H1 (cell line): ENCODE measurements around the gene SLC6A2. TPM values are rescaled to one million over a fixed set of nuclear protein-coding genes. Genes with fewer than 3 reads are reported as not detected.

Experiments
- CTCF ChIA-PET: fragments of 300-600 bp; sonication (Branson Sonifier 250); formaldehyde crosslinking; loops from one replicate; lab custom pipeline; 2021; ENCODE audit not compliant: partially characterized antibody; lab: Charles Lee
- POLR2A ChIA-PET: fragments of 300-600 bp; sonication (Branson Sonifier 250); formaldehyde crosslinking; loops from one replicate; lab custom pipeline; 2021; ENCODE audit warnings: inconsistent platforms; ENCODE audit not compliant: partially characterized antibody; lab: Charles Lee
- DNase-seq, 2 experiments: peaks; one replicate each; pipeline versions ENCODE4 v3.0.0 to v3.0.0-alpha.2; 2010 to 2022; ENCODE audit warnings: low spot score in 2 of 2, low read depth in 1 of 2, mixed read lengths in 1 of 2
- FAIRE-seq: peaks from 2 replicates; lab custom pipeline; 2011; peaks lifted over from hg19 to GRCh38; lab: Jason Lieb, UNC
- H2AFZ ChIP-seq: 2 replicates; pipeline ENCODE4 v1.8.1; 2012; ENCODE audit warnings: low read length, inconsistent platforms
- H2AK5ac ChIP-seq: 2 replicates; pipeline ENCODE4 v1.6.1; 2013; ENCODE audit warnings: low read depth, low read length
- H2BK120ac ChIP-seq: replicated peaks from 2 replicates; pipeline ENCODE3; 2013; ENCODE audit warnings: low read depth, low read length, inconsistent platforms
- H2BK12ac ChIP-seq: 2 replicates; pipeline ENCODE4 v1.6.1; 2013; ENCODE audit warnings: low read depth, low read length
- H2BK15ac ChIP-seq: 2 replicates; pipeline ENCODE4 v1.6.1; 2013; ENCODE audit warnings: low read length
- H2BK20ac ChIP-seq: 2 replicates; pipeline ENCODE4 v1.6.1; 2013; ENCODE audit warnings: low read length
- H2BK5ac ChIP-seq: 2 replicates; pipeline ENCODE4 v1.6.1; 2013; ENCODE audit warnings: low read depth, low read length
- H3K14ac ChIP-seq: 2 replicates; pipeline ENCODE4 v1.6.1; 2013; ENCODE audit warnings: inconsistent platforms; ENCODE audit not compliant: insufficient read length
- H3K18ac ChIP-seq: 2 replicates; pipeline ENCODE4 v1.6.1; 2013; ENCODE audit warnings: low read length; ENCODE audit errors: extremely low read depth
- H3K23ac ChIP-seq: 2 replicates; pipeline ENCODE4 v1.6.1; 2013; ENCODE audit warnings: inconsistent platforms; ENCODE audit not compliant: insufficient read length
- H3K23me2 ChIP-seq: 2 replicates; pipeline ENCODE4 v1.6.1; 2013; ENCODE audit warnings: low read depth, low read length
- H3K27ac ChIP-seq: 2 replicates; pipeline ENCODE4 v1.6.1; 2011; ENCODE audit warnings: low read depth, low read length, inconsistent platforms
- H3K27me3 ChIP-seq, 4 experiments: replicated peaks in 1 of 4; 1 replicate in 1 of 4; 2 replicates in 3 of 4; pipeline versions ENCODE4 v1.6.1 to v1.8.1; 2011 to 2013; ENCODE audit warnings: low read length in 3 of 4, mild to moderate bottlenecking in 3 of 4, inconsistent platforms in 2 of 4, mixed read lengths in 2 of 4, moderate library complexity in 1 of 4; ENCODE audit not compliant: control insufficient read depth in 3 of 4, insufficient read depth in 3 of 4; ENCODE audit errors: extremely low read depth in 1 of 4
- H3K36me3 ChIP-seq, 4 experiments: 2 replicates each; pipeline versions ENCODE4 v1.6.1 to v1.8.1; 2011 to 2013; ENCODE audit warnings: mild to moderate bottlenecking in 4 of 4, low read length in 3 of 4, moderate library complexity in 2 of 4, control low read depth in 1 of 4, inconsistent platforms in 1 of 4; ENCODE audit not compliant: insufficient read depth in 4 of 4, control insufficient read depth in 2 of 4
- H3K4ac ChIP-seq: replicated peaks from 2 replicates; pipeline ENCODE3; 2013; ENCODE audit warnings: low read length, low read depth, mixed read lengths, inconsistent platforms; ENCODE audit not compliant: insufficient read length
- H3K4me1 ChIP-seq, 4 experiments: replicated peaks in 1 of 4; 1 replicate in 1 of 4; 2 replicates in 3 of 4; pipeline versions ENCODE4 v1.6.1 to v1.8.1; 2011 to 2013; ENCODE audit warnings: low read length in 3 of 4, inconsistent platforms in 2 of 4, mixed read lengths in 1 of 4; ENCODE audit not compliant: insufficient read depth in 4 of 4, control insufficient read depth in 3 of 4
- H3K4me2 ChIP-seq, 2 experiments: 2 replicates each; pipeline versions ENCODE4 v1.6.1 to v1.8.1; 2011 to 2013; ENCODE audit warnings: low read depth in 2 of 2, low read length in 2 of 2, control low read depth in 1 of 2, inconsistent platforms in 1 of 2, mild to moderate bottlenecking in 1 of 2; ENCODE audit not compliant: insufficient read depth in 1 of 2
- H3K4me3 ChIP-seq, 4 experiments: fragments of 200-600, 300-600 bp in 1 of 4; sonication (generic), shearing (Covaris generic), sonication (Bioruptor Twin) in 1 of 4; 2 replicates each; pipeline versions ENCODE4 v1.5.1 to v1.8.1; 2011 to 2016; ENCODE audit warnings: low read length in 4 of 4, low read depth in 3 of 4, control low read depth in 2 of 4, inconsistent platforms in 2 of 4, mild to moderate bottlenecking in 2 of 4, mixed read lengths in 1 of 4, moderate library complexity in 1 of 4; ENCODE audit not compliant: insufficient read depth in 2 of 4; ENCODE audit errors: extremely low read depth in 1 of 4
- H3K56ac ChIP-seq: replicated peaks from 2 replicates; pipeline ENCODE3; 2013; ENCODE audit warnings: low read depth, mild to moderate bottlenecking, mixed read lengths, low read length, inconsistent platforms; ENCODE audit not compliant: insufficient read length
- H3K79me1 ChIP-seq: 2 replicates; pipeline ENCODE4 v1.6.1; 2013; ENCODE audit warnings: low read depth, low read length, control low read depth
- H3K79me2 ChIP-seq, 2 experiments: 2 replicates each; pipeline versions ENCODE4 v1.6.1 to v1.8.1; 2012 to 2013; ENCODE audit warnings: low read length in 2 of 2, mild to moderate bottlenecking in 2 of 2, inconsistent platforms in 1 of 2; ENCODE audit not compliant: insufficient read depth in 2 of 2, control insufficient read depth in 1 of 2
- H3K9ac ChIP-seq, 4 experiments: replicated peaks in 1 of 4; 1 replicate in 1 of 4; 2 replicates in 3 of 4; pipeline versions ENCODE4 v1.6.1 to v1.8.1; 2011 to 2013; ENCODE audit warnings: low read depth in 3 of 4, low read length in 3 of 4, control low read depth in 2 of 4, mild to moderate bottlenecking in 2 of 4, moderate library complexity in 2 of 4, inconsistent platforms in 1 of 4; ENCODE audit errors: extremely low read depth in 1 of 4
- H3K9me3 ChIP-seq, 2 experiments: 2 replicates each; pipeline versions ENCODE4 v1.6.1 to v1.8.1; 2012 to 2013; ENCODE audit warnings: mild to moderate bottlenecking in 2 of 2, moderate library complexity in 2 of 2, control low read depth in 1 of 2, inconsistent platforms in 1 of 2, low read depth in 1 of 2, low read length in 1 of 2, mixed read lengths in 1 of 2; ENCODE audit not compliant: insufficient read depth in 2 of 2
- H4K20me1 ChIP-seq, 2 experiments: replicated peaks in 1 of 2; 2 replicates each; pipeline versions ENCODE3 to v1.8.1; 2011 to 2013; ENCODE audit warnings: inconsistent platforms in 2 of 2, low read length in 2 of 2, mild to moderate bottlenecking in 1 of 2; ENCODE audit not compliant: insufficient read depth in 2 of 2, control insufficient read depth in 1 of 2
- H4K5ac ChIP-seq: 2 replicates; pipeline ENCODE4 v1.6.1; 2013; ENCODE audit warnings: low read length, low read depth, mixed read lengths, inconsistent platforms; ENCODE audit not compliant: insufficient read length
- H4K8ac ChIP-seq: 2 replicates; pipeline ENCODE4 v1.8.0; 2013; ENCODE audit warnings: mild to moderate bottlenecking, moderate library complexity, low read length, inconsistent platforms; ENCODE audit not compliant: insufficient read depth; ENCODE audit errors: extremely low read depth
- H4K91ac ChIP-seq: replicated peaks from 2 replicates; pipeline ENCODE3; 2013; ENCODE audit warnings: low read length, mixed read lengths, inconsistent platforms; ENCODE audit not compliant: insufficient read length
- ASH2L ChIP-seq: fragments of 200-600, 300-600 bp; sonication (generic); IDR thresholded peaks from one replicate; pipeline ENCODE4 v1.7.1; 2017; ENCODE audit warnings: low read length
- HDAC2 ChIP-seq, 2 experiments: fragments of 300-600 bp in 1 of 2; sonication (generic) in 1 of 2; IDR thresholded peaks; 2 replicates each; pipeline ENCODE4 v1.6.1; 2011 to 2012; ENCODE audit warnings: low read depth in 2 of 2, low read length in 2 of 2, mild to moderate bottlenecking in 2 of 2, moderate library complexity in 2 of 2, borderline replicate concordance in 1 of 2, inconsistent platforms in 1 of 2
- JUN ChIP-seq: IDR thresholded peaks from 2 replicates; pipeline ENCODE4 v1.6.1; 2011; ENCODE audit warnings: low read depth, mild to moderate bottlenecking, improper control_type of control experiment, low read length
- KDM4A ChIP-seq: IDR thresholded peaks from one replicate; pipeline ENCODE4 v1.7.1; 2012; ENCODE audit warnings: low read depth, mild to moderate bottlenecking, moderate library complexity, low read length, inconsistent platforms; ENCODE audit not compliant: severe bottlenecking
- NANOG ChIP-seq: IDR thresholded peaks from 2 replicates; pipeline ENCODE4 v1.6.1; 2011; ENCODE audit warnings: low read length, low read depth, mild to moderate bottlenecking, inconsistent platforms; ENCODE audit not compliant: insufficient read depth, poor library complexity, severe bottlenecking
- WGBS, 2 experiments: shearing (Covaris generic) in 1 of 2; methylation state at CpG; one replicate each; pipeline versions ENCODE4 v1.1.6 to v1.1.7; 2013 to 2015; ENCODE audit warnings: low lambda C conversion rate in 2 of 2, mixed read lengths in 2 of 2, inconsistent platforms in 1 of 2, low coverage in 1 of 2, missing lambda C conversion rate in 1 of 2; ENCODE audit not compliant: insufficient replicate concordance in 2 of 2, insufficient coverage in 1 of 2, insufficient read length in 1 of 2; ENCODE audit errors: extremely low coverage in 1 of 2, missing lambda C conversion rate in 1 of 2; 5-methylcytosine and 5-hydroxymethylcytosine counted together
- polyA plus RNA-seq, 7 experiments: library from polyadenylated mRNA; depleted of rRNA in 3 of 7; stranded (reverse) in 5 of 7; unstranded in 2 of 7; fragments of >200 nt in 5 of 7; fragments of 200-250 nt in 2 of 7; gene quantifications; 1 replicate in 5 of 7; 2 replicates in 1 of 7; 4 replicates in 1 of 7; pipeline versions ENCODE4 v1.2.1 to v1.2.3, GENCODE V29; 2011 to 2013; ENCODE audit warnings: missing spikeins in 2 of 7, mixed read lengths in 2 of 7
- total RNA-seq: library from RNA; stranded (reverse); fragmentation: NEBNext Ultra II Directional; extraction: Animal tissue kit (Norgen Biotek cat#: 25700); gene quantifications from 2 replicates; pipeline ENCODE4 v1.2.1, GENCODE V29; 2021
- TF ChIP-seq, protein P1 (sequence below): IDR thresholded peaks from 2 replicates; pipeline ENCODE4 v1.6.1; 2012; ENCODE audit warnings: inconsistent platforms

SLC6A2 gene
- total and polyA plus RNA-seq, 2 of the 8 experiments (the other 6 are each of a cell fraction or from before 2014, with no cell fraction given) = 0.35 TPM; not detected in 1

DNA sequence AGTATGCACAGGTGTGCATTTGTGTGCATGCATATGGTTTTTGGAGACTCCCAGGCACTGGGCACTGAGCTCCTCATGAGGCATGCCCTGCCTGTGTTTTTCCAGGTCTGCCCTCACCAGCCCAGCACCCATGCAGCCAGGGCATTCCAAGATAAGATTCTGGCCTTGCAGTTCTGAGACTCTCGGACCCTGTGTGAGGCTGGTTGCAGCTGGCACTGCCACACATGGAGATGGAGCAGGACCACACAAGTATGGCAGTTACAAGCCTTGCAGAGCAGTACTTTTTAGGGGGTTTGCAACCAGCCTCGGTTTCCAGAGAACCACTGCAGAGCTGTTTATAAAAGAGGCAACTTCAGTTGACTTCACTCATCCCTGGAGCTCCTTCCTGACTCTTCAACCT, 10.2 kb downstream of the SLC6A2 start:
- Histone ChIP-seq H2BK120ac (no peak overlapping the region), H4K5ac (no peak overlapping the region), H3K4me2 (no peak overlapping the region), H2AK5ac (no peak overlapping the region), H3K4me3 (no peak overlapping the region), H3K23me2 (no peaks in the 10 kb centered on the region; the same call in 1 of the 2 replicates), H3K36me3 (no peaks in the 10 kb centered on the region), H3K79me1 (no peaks in the 10 kb centered on the region), H4K8ac (no peak overlapping the region), H3K9ac (no peak overlapping the region), H3K18ac (no peak overlapping the region), H3K27me3 (0 out of 7 replicates have a peak, but pooled peaks cover 0 to 4% (median 0%) of the 10 kb centered on the region in 4 experiments), H3K79me2 (no peaks in the 10 kb centered on the region), H3K27ac (no peak overlapping the region), H2BK12ac (no peak overlapping the region), H3K23ac (no peak overlapping the region), H3K56ac (no peak overlapping the region), H2BK15ac (no peak overlapping the region), H3K9me3 (no peaks in the 10 kb centered on the region), H2BK20ac (no peak overlapping the region), H3K14ac (no peak overlapping the region), H3K4ac (no peak overlapping the region), H4K91ac (no peak overlapping the region), H2AFZ (no peak overlapping the region), H2BK5ac (no peak overlapping the region), H4K20me1 (no peaks in the 10 kb centered on the region), H3K4me1 (peaks cover 2 to 11% (median 5%) of the 10 kb centered on the region in 4 experiments; a peak in 5 of 7 replicates)
- FAIRE-seq (no peak), DNase-seq (no peak)
- TF ChIP-seq ASH2L = no peak
- no peak for TF ChIP-seq HDAC2 (IDR thresholded peaks at IDR 0.05; ENCODE audit: borderline replicate concordance in 1 of 2, low read depth in 2 of 2, low read length in 2 of 2)
- TF ChIP-seq JUN = no peak
- TF ChIP-seq, protein P1, sequence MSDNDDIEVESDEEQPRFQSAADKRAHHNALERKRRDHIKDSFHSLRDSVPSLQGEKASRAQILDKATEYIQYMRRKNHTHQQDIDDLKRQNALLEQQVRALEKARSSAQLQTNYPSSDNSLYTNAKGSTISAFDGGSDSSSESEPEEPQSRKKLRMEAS = no peak
- TF ChIP-seq KDM4A = no peak
- TF ChIP-seq NANOG = no peak
- WGBS, 2 experiments = 90% methylated on average over 2 of the region's 2 CpGs; no CpG with 5 or more reads in 1 of the 2 experiments
- POLR2A ChIA-PET = no interaction called here
- CTCF ChIA-PET = interaction anchor here (1.1 to 3.1 kb wide), 3 partner anchors 9 to 201 kb away, joined by 5 to 13 read pairs (median 10); partner anchors contain the start of gene SLC6A2
